Spleen (tissue), 7 donors: Measurements from ENCODE around the gene EPM2A.

Source experiments
- POLR2A ChIP-seq, 3 donors: fragments of 450-650 bp; IDR thresholded peaks; one replicate each; pipeline ENCODE4 v1.5.1; 2017; ENCODE audit warnings: antibody characterized with exemption in 3 of 3, mild to moderate bottlenecking in 1 of 3
- POLR2AphosphoS5 ChIP-seq, 3 donors: sonication (generic); formaldehyde crosslinking; IDR thresholded peaks; one replicate each; pipeline ENCODE4 v1.5.1; 2017; ENCODE audit warnings: antibody characterized with exemption in 3 of 3
- TF ChIP-seq, protein P1 (sequence below), 11 experiments: fragments of 200-600 bp in 7 of 11; fragments of 450-650 bp in 4 of 11; sonication (generic) in 4 of 11; IDR thresholded peaks in 8 of 11; conservative IDR thresholded peaks in 3 of 11; 1 replicate in 7 of 11; 2 replicates in 4 of 11; pipeline versions ENCODE4 v1.4.0 to v1.8.0; 2016 to 2021; ENCODE audit warnings: antibody characterized with exemption in 11 of 11, inconsistent platforms in 4 of 11, mild to moderate bottlenecking in 1 of 11
- donor health status: DM: no; HTN: no; CAD: no; lungs with moderate emphysema.
- donor health status: DM: no; HTN: no; CAD: no.
- donor health status: DM: no; HTN: no; CAD: no.

DNA sequence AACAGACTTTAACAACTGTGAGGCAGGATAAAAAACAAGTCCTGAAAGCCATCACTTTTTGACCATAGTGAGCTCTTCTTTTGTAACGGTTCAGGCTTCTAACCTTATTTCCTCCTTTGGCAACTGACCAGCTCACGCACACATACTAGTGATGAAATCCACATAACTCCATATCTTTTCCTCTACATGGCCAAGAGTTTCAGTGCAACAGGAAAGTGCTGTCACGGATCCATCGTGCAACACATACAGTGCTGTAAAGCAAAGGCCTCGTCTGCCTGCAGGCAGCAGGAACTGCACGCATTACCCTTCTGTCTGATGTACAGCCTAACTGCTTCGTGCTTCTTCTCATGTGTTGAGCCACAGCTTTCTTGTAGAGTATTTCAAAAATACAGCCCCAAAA is 108.5 kb downstream of the EPM2A start:
- TF ChIP-seq, protein P1, sequence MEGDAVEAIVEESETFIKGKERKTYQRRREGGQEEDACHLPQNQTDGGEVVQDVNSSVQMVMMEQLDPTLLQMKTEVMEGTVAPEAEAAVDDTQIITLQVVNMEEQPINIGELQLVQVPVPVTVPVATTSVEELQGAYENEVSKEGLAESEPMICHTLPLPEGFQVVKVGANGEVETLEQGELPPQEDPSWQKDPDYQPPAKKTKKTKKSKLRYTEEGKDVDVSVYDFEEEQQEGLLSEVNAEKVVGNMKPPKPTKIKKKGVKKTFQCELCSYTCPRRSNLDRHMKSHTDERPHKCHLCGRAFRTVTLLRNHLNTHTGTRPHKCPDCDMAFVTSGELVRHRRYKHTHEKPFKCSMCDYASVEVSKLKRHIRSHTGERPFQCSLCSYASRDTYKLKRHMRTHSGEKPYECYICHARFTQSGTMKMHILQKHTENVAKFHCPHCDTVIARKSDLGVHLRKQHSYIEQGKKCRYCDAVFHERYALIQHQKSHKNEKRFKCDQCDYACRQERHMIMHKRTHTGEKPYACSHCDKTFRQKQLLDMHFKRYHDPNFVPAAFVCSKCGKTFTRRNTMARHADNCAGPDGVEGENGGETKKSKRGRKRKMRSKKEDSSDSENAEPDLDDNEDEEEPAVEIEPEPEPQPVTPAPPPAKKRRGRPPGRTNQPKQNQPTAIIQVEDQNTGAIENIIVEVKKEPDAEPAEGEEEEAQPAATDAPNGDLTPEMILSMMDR (IDR thresholded peaks at IDR 0.05 in 8 of 11, conservative IDR thresholded peaks at IDR 0.05 in 3 of 11): no peak
- TF ChIP-seq POLR2A (IDR thresholded peaks at IDR 0.05): no peak
- TF ChIP-seq POLR2AphosphoS5 (IDR thresholded peaks at IDR 0.05): no peak
